GM21515 (cell line): ENCODE measurements around the gene CAPN10.
"Not testable (repeated sequence)": the region's sequence is repeated elsewhere in the genome, so short reads cannot be mapped to it uniquely, and the experiment has no call there.

Experiments used
- ATAC-seq: cut with Tn5 transposase; IDR thresholded peaks from one replicate; pipeline ENCODE4 v1.9.1; 2021; ENCODE audit not compliant: unreplicated experiment

Gene CAPN10

GRCh38 chr2:240586198-240586918, at the start of gene CAPN10:
Gene CAPN10 (plus strand): TSS chr2:240586734. CDS start chr2:240586912, 178 bp downstream.
- ATAC-seq: peak; percentile 55

GRCh38 chr2:240538031-240538780, 48.3 kb upstream of the CAPN10 start:
- ATAC-seq: no peak

GRCh38 chr2:240539101-240539500, 47.4 kb upstream of the CAPN10 start:
- ATAC-seq: not testable (repeated sequence)

- ATAC-seq: no peak
These were observed 46.6 kb upstream of the CAPN10 start for GRCh38 chr2:240539906-240540305.

- ATAC-seq: no peak
These were observed 35.2 kb upstream of the CAPN10 start for GRCh38 chr2:240551288-240551687.

GRCh38 chr2:240551811-240552210, 34.7 kb upstream of the CAPN10 start:
- ATAC-seq: no peak

- ATAC-seq: no peak
These were observed 32.5 kb upstream of the CAPN10 start for GRCh38 chr2:240553956-240554480.

GRCh38 chr2:240554767-240555493, 31.6 kb upstream of the CAPN10 start:
- ATAC-seq: no peak

GRCh38 chr2:240555541-240556250, 30.8 kb upstream of the CAPN10 start:
- ATAC-seq: no peak

- no peak for ATAC-seq
These were observed 29.9 kb upstream of the CAPN10 start for GRCh38 chr2:240556553-240557100.

- no peak for ATAC-seq
These were observed 29.3 kb upstream of the CAPN10 start for GRCh38 chr2:240557101-240557751.

GRCh38 chr2:240557808-240558207, 28.7 kb upstream of the CAPN10 start, which contains the start of gene ANKMY1:
Gene ANKMY1 (minus strand): TSS chr2:240557988. CDS start chr2:240557335, 653 bp downstream.
- ATAC-seq: no peak

GRCh38 chr2:240558236-240558761, 28.2 kb upstream of the CAPN10 start:
- no peak for ATAC-seq

GRCh38 chr2:240559286-240559685, 27.2 kb upstream of the CAPN10 start:
- ATAC-seq: no peak

- peak; percentile 48 for ATAC-seq
These were observed 26.5 kb upstream of the CAPN10 start, which contains the start of gene DUSP28 for GRCh38 chr2:240560084-240560479. Gene DUSP28 (plus strand): TSS chr2:240560357. CDS start chr2:240560685, 328 bp downstream.

- peak; percentile 54 for ATAC-seq
These were observed 25.8 kb upstream of the CAPN10 start for GRCh38 chr2:240560480-240561324.

- ATAC-seq: peak; percentile 4
These were observed 25.1 kb upstream of the CAPN10 start for GRCh38 chr2:240561325-240561971.

- ATAC-seq: not testable (repeated sequence)
These were observed 23.3 kb upstream of the CAPN10 start for GRCh38 chr2:240563231-240563630.
